Transverse colon (tissue), 4 donors: Measurements from ENCODE around the gene MYH9. TPM values are rescaled to one million over a fixed set of nuclear protein-coding genes. Genes with fewer than 3 reads are reported as not detected.

Source experiments
- DNase-seq: peaks from one replicate; pipeline ENCODE4 v3.0.0-alpha.2; 2019
- H3K27ac ChIP-seq, 4 donors: fragments of 200-600 bp; sonication (generic); 2 replicates each; pipeline ENCODE4 v1.5.1; 2016 to 2018; ENCODE audit warnings: inconsistent platforms in 4 of 4
- H3K27me3 ChIP-seq: fragments of 200-600 bp; sonication (generic); 2 replicates; pipeline ENCODE4 v1.5.1; 2017; ENCODE audit warnings: inconsistent platforms
- H3K36me3 ChIP-seq, 4 donors: fragments of 200-600 bp; sonication (generic); 2 replicates each; pipeline ENCODE4 v1.5.1; 2017 to 2019; ENCODE audit warnings: inconsistent platforms in 4 of 4
- H3K4me1 ChIP-seq, 4 donors: fragments of 200-600 bp; sonication (generic); 2 replicates each; pipeline ENCODE4 v1.5.1; 2017 to 2020; ENCODE audit warnings: inconsistent platforms in 4 of 4
- H3K4me3 ChIP-seq, 4 donors: fragments of 200-600 bp; sonication (generic); 1 replicate in 1 of 4; 2 replicates in 3 of 4; pipeline versions ENCODE4 v1.5.1 to v1.6.1; 2017 to 2019; ENCODE audit warnings: inconsistent platforms in 4 of 4
- H3K9me3 ChIP-seq, 2 donors: fragments of 200-600 bp; sonication (generic); 2 replicates each; pipeline ENCODE4 v1.5.1; 2017 to 2019; ENCODE audit warnings: inconsistent platforms in 2 of 2
- EP300 ChIP-seq: sonication (generic); formaldehyde crosslinking; IDR thresholded peaks from one replicate; pipeline ENCODE4 v1.6.1; 2017; ENCODE audit warnings: antibody characterized with exemption, low read depth
- POLR2A ChIP-seq: fragments of 450-650 bp; IDR thresholded peaks from one replicate; pipeline ENCODE4 v1.6.1; 2016; ENCODE audit warnings: antibody characterized with exemption, mild to moderate bottlenecking, moderate library complexity
- POLR2AphosphoS5 ChIP-seq, 3 donors: sonication (generic); formaldehyde crosslinking; IDR thresholded peaks; one replicate each; pipeline ENCODE4 v1.6.1; 2016; ENCODE audit warnings: antibody characterized with exemption in 3 of 3
- WGBS, 2 donors: methylation state at CpG; one replicate each; pipeline ENCODE4 v1.1.5; 2018; ENCODE audit warnings: low coverage in 1 of 2; 5-methylcytosine and 5-hydroxymethylcytosine counted together
- in situ Hi-C, 4 donors: fragments of 200-750 bp; cut with MboI; loops; one replicate each; pipeline versions ENCODE4 v1.15.0 to v1.15.1; 2017; ENCODE audit warnings: low sequenced_read_pairs in 3 of 4, low pct_ligation_motif_present in 1 of 4, low pct_unique_long_range_greater_than_20kb in 1 of 4
- intact Hi-C: fragments of 100-400 bp; cut with DNase I; formaldehyde crosslinking; loops from one replicate; pipeline ENCODE4 v1.15.1; 2023; ENCODE audit warnings: low total_unique reads
- total RNA-seq, 4 donors: library from RNA; depleted of rRNA; stranded (reverse); fragments of >200 nt; gene quantifications; one replicate each; pipeline ENCODE4 v1.1.0, GENCODE V29; 2016
- TF ChIP-seq, protein P1 (sequence below), 5 experiments: fragments of 200-600 bp in 3 of 5; fragments of 450-650 bp in 2 of 5; sonication (generic) in 3 of 5; IDR thresholded peaks; 1 replicate in 2 of 5; 2 replicates in 3 of 5; pipeline ENCODE4 v1.5.1; 2016 to 2017; ENCODE audit warnings: antibody characterized with exemption in 5 of 5, inconsistent platforms in 3 of 5, mild to moderate bottlenecking in 2 of 5, moderate library complexity in 1 of 5

The MYH9 gene
- total RNA-seq, 4 donors from 2014 or later: 385 to 511 (median 460) TPM

- no peaks in the 10 kb centered on the region for H3K27me3 ChIP-seq
- no peaks in the 10 kb centered on the region for H3K9me3 ChIP-seq
- H3K4me3 ChIP-seq: no peak overlapping the region
- TF ChIP-seq, protein P1, sequence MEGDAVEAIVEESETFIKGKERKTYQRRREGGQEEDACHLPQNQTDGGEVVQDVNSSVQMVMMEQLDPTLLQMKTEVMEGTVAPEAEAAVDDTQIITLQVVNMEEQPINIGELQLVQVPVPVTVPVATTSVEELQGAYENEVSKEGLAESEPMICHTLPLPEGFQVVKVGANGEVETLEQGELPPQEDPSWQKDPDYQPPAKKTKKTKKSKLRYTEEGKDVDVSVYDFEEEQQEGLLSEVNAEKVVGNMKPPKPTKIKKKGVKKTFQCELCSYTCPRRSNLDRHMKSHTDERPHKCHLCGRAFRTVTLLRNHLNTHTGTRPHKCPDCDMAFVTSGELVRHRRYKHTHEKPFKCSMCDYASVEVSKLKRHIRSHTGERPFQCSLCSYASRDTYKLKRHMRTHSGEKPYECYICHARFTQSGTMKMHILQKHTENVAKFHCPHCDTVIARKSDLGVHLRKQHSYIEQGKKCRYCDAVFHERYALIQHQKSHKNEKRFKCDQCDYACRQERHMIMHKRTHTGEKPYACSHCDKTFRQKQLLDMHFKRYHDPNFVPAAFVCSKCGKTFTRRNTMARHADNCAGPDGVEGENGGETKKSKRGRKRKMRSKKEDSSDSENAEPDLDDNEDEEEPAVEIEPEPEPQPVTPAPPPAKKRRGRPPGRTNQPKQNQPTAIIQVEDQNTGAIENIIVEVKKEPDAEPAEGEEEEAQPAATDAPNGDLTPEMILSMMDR (IDR thresholded peaks at IDR 0.05): no peak
- no peak for TF ChIP-seq EP300
- no peak for TF ChIP-seq POLR2A
- no peak for TF ChIP-seq POLR2AphosphoS5 (IDR thresholded peaks at IDR 0.05)
- intact Hi-C loops: no loop called here
- H3K36me3 ChIP-seq: peaks cover 0 to 89% (median 43%) of the 10 kb centered on the region in 4 donors
- peak overlapping the region; percentile 65 to 76 (median 72) for H3K27ac ChIP-seq
- no peak for DNase-seq
- in situ Hi-C loops: loop anchor here (5.0 to 10.0 kb wide), 3 partner anchors 159 to 171 kb away; no protein-coding TSS in a partner anchor
- H3K4me1 ChIP-seq: peaks cover 0 to 29% (median 13%) of the 10 kb centered on the region in 4 donors
- 69 to 85% methylated on average over 3 to 18 of the region's 18 CpGs for WGBS, 2 donors
Measured at GRCh38 chr22:36306227-36306626, 81.5 kb downstream of the MYH9 start.

GRCh38 chr22:36305813-36306212 lies 82.0 kb downstream of the MYH9 start:
- Histone ChIP-seq H3K4me3 (no peak overlapping the region), H3K9me3 (no peaks in the 10 kb centered on the region), H3K36me3 (peaks cover 0 to 89% (median 45%) of the 10 kb centered on the region in 4 donors), H3K27me3 (no peaks in the 10 kb centered on the region), H3K27ac (peak overlapping the region; percentile 65 to 76 (median 72)), H3K4me1 (peaks cover 0 to 33% (median 13%) of the 10 kb centered on the region in 4 donors)
- TF ChIP-seq, protein P1 (IDR thresholded peaks at IDR 0.05): no peak
- TF ChIP-seq POLR2AphosphoS5 (IDR thresholded peaks at IDR 0.05): peak in 1 of 3 donors; percentile 17
- WGBS, 2 donors: 89 to 95% methylated on average over 4 to 19 of the region's 19 CpGs
- DNase-seq: no peak
- intact Hi-C loops: no loop called here
- in situ Hi-C loops: loop anchor here (5.0 to 10.0 kb wide), 3 partner anchors 159 to 171 kb away; no protein-coding TSS in a partner anchor

GRCh38 chr22:36304429-36304828 lies 83.3 kb downstream of the MYH9 start:
- 49 to 66% methylated on average over 5 to 10 of the region's 10 CpGs for WGBS, 2 donors
- Histone ChIP-seq H3K4me3 (no peak overlapping the region), H3K9me3 (no peaks in the 10 kb centered on the region), H3K4me1 (peaks cover 0 to 33% (median 13%) of the 10 kb centered on the region in 4 donors), H3K27ac (peak overlapping the region; percentile 65 to 76 (median 72)), H3K36me3 (peaks cover 0 to 90% (median 47%) of the 10 kb centered on the region in 4 donors), H3K27me3 (no peaks in the 10 kb centered on the region)
- intact Hi-C loops (loop anchor here (5.0 kb wide), 1 partner anchor 168 kb away; no protein-coding TSS in a partner anchor), in situ Hi-C loops (loop anchor here in 3 of 4 donors (10.0 kb wide), 2 partner anchors 160 to 170 kb away; no protein-coding TSS in a partner anchor)
- TF ChIP-seq POLR2A (no peak), EP300 (no peak), POLR2AphosphoS5 (IDR thresholded peaks at IDR 0.05) (no peak)
- TF ChIP-seq, protein P1 (IDR thresholded peaks at IDR 0.05): no peak
- no peak for DNase-seq

DNA sequence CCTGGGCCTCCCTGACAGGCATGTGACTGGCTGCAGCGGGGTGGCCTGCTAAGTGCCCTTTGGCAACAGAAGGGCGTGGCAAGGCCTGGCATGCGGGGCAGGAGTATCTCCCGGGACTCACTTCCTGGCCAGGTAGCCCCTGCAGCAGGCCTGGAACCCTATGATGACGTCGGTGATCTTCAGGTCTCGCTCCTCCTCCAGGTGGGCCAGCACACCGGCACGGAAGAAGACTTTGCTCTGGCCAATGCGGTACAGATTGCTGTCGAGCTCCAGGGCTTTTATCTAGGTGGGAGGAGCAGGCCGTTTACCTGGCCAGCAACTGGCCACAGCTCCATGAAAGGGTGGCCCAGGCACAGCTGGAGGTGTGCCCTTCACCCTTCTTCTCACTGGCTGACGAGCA lies 83.9 kb downstream of the MYH9 start:
- Histone ChIP-seq H3K4me1 (peaks cover 0 to 33% (median 13%) of the 10 kb centered on the region in 4 donors), H3K9me3 (no peaks in the 10 kb centered on the region), H3K27me3 (no peaks in the 10 kb centered on the region), H3K36me3 (peaks cover 0 to 90% (median 48%) of the 10 kb centered on the region in 4 donors), H3K4me3 (no peak overlapping the region), H3K27ac (peak overlapping the region; percentile 65 to 76 (median 72))
- TF ChIP-seq EP300 (no peak), POLR2AphosphoS5 (IDR thresholded peaks at IDR 0.05) (peak in 1 of 3 donors; percentile 20)
- in situ Hi-C loops (loop anchor here in 3 of 4 donors (10.0 kb wide), 2 partner anchors 161 to 171 kb away; no protein-coding TSS in a partner anchor), intact Hi-C loops (loop anchor here (5.0 kb wide), 1 partner anchor 168 kb away; no protein-coding TSS in a partner anchor)
- 59 to 60% methylated on average over 1 to 9 of the region's 13 CpGs for WGBS, 2 donors
- DNase-seq: peak; percentile 64
